NCI-H524 (cell line): Measurements from ENCODE around the gene TMED10.
"Not testable (repeated sequence)": the region's sequence is repeated elsewhere in the genome, so short reads cannot be mapped to it uniquely, and the experiment has no call there.

Experiments
- DNase-seq, 2 experiments: peaks; one replicate each; lab custom pipeline; 2025; lab: John Stamatoyannopoulos, UW

The TMED10 gene

DNA sequence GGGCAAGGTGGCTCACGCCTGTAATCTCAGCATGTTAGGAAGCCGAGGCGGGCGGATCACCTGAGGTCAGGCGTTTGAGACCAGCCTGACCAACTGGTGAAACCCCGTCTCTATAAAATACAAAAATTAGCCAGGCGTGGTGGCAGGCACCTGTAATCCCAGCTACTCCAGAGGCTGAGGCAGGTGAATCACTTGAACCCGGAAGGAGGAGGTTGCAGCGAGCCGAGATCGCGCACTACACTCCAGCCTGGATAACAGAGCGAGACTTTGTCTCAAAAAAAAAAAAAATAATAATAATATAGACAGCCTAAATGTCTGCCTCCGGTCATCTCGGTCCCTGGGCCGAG lies 49.0 kb downstream of the TMED10 start:
- not testable (repeated sequence) for DNase-seq

DNA sequence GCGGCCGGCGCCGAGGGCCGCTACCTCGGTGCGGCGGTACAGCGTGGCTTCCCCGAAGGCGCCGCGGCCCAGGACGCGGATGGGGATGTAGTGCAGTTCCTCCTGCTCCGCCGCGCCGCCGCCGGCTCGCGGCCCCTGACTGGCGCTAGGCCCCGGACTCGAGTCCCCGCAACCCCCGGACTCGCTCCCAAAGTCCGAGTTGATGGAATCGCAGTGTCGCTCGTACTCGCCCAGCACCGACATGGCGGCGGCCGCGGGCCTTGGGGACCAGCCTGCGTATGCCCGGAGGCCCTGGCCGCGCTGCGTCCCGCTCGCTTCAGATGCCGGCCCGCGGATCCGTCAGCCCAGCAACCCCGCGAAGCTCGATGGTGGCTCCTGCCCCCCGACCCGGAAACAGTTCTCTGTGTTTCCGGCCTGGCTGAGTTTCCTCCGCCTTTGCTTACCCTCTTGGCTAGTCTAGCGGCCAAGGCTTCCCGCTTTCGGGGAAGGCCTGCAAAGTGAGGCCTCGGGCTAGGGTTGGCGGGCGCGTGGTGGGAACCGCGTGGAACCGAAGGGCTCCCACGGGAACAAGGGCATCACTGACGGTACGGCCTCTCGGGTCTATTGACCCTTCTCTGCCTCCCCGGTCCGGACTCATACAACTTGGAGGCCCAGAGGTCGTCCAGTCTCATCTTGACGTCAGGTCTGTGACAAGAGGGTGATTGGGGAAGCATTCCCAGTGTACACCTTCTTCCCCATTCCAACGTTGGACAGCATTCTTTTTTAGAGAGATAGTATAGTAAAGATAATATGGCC lies 49.5 kb downstream of the TMED10 start, which contains the start of gene NEK9:
Gene NEK9 (minus strand): TSS at position 370 of the 795 bp plus-strand sequence. CDS start 127 bp downstream, at position 243.
- peak; percentile 82 to 96 for DNase-seq

DNA sequence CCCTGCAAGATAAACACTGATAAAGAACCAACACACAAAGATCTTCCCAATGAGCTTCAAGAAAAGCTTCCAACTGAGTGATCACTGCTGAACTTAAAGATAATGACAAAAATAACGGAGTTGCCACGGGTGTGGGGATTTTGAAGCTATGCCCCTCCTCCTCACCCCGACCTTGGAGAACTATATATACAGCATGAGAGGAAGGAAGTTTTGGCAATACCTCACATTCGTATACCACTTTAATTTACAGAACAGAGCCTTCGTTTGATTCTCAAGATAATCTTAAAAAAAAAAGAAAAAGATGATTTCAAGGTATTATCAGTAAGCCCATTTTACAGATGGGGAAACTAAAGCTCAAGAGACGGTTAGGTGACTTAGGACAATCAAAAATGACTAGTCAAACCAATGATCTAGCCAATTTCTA lies 50.3 kb downstream of the TMED10 start:
- no peak for DNase-seq

DNA sequence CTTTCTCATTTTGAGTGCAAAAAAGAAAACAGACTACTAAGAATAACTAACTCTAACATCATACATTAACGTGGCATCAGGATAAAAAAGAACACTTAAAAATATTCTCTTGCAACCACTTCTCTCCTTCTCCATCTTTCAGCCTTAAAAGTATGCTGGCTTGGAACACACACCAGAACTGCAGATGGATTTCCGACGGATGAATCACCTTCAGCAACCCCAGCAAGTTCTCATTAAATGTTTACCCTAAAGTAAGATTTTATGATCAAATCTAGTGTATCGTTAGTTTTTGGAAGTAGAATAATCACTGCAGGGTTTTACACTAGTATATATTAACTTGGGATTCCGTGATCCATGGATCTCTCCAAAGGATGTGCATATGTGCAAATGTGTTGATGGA lies 50.8 kb downstream of the TMED10 start:
- no peak for DNase-seq

DNA sequence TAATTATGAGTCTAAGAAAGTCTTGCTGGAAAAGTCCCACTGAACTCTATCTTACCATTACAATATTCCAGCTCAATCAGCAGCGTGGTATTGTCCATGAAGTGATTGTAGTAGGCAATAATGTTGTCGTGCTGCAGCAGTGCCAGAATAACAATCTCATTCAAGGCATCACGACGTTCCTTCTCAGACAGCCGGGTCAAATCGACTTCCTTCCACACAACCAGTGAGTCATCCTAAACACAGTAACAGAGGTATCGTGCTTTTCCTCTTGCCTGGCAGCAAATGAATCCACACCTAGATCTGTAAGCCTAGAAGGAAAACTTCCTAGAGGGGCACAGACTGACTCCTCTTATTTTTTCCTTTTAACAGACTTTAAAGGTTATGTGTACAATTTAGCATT lies 52.4 kb downstream of the TMED10 start:
- no peak for DNase-seq

DNA sequence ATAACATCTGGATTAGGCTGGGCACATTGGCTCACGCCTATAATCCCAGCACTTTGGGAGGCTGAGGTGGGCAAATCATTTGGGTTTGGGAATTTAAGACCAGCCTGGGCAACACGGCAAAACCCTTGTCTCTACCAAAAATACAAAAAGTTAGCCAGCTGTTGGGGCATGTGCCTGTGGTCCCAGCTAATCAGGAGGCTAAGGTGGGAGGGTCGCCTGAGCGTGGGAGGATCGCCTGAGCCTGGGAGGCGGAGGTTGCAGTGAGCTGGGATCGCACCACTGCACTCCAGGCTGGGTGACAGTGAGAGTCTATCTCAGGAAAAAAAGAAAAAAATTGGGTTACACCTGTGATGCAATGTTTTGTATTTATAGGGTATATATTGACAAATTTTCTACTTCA lies 54.9 kb downstream of the TMED10 start:
- DNase-seq, result no peak

DNA sequence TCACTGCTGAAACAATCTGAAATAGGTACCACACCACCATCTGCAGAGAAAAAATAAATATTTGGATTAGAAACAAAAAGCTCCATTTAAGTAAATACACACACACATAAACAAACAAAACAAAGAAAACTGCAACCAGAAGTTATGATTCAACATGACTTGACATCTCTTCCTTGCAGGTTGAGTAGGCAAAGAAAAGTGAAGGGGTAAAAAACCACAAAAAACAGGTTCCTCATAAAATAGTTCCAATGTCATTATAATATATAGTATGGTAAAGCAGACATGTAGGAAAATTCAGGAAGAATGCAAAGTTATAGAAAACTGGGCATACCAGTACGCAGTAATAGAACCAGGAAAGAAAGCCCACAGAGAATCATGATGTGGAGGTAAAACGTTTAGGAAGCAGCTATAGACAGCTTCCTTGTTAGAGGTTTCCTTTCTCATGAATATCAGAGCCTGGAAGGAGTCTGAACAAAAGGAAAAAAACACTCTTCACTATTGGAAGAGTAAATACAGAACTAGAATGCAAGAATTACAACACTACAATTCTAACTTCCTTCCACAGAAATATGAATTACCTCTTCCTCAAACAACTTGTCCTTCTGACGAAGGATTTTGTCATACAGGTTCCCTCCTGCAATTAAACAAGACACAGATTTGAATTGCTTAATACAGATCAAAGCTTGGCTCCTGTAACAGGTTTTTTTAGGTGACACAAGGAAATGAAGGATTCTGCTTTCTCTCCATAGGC lies 55.7 kb downstream of the TMED10 start:
- no peak for DNase-seq

DNA sequence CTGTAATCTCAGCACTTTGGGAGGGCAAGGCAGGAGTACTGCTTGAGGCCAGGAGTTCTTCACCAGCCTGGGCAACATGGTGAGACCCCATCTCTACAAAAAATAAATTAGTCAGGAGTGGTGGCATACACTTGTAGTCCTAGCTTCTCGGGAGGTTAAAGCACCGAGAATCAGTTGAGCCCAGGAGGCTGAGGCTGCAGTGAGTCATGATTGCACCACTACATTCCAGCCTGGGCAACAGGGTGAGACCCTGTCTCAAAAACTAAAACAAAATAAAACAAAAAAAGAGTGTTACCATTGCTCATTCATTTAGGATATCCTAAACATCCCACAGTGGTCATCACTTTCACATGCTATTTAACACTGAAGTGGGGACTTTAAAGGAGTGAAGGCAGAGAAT lies 57.4 kb downstream of the TMED10 start:
- no peak for DNase-seq

DNA sequence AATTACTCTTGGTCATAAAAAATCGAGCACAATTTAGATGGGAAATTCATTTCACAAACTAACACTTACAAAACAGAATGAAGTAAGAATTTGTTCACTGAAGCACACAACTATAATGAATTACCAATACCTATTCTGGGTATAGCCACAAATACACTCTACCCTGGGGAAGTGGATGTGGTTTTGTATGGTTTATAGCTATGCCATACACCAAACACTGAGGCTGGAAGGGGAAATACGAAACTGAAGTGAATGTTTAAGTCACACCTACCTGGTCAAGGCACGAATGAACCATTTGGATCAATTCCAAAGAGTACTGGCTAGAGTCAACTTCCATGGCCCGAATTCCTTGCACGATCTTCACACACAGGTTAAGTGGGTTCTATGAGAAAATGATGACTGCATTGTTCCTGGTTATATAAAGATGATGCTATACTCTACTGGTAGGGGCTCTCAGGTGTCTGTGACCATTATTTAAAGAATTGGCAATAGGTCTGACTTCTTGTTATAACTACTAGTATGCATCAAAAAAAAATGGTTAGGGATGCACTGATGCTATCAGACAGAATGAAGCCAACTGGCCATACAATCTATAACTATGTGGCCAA lies 62.4 kb downstream of the TMED10 start:
- no peak for DNase-seq

DNA sequence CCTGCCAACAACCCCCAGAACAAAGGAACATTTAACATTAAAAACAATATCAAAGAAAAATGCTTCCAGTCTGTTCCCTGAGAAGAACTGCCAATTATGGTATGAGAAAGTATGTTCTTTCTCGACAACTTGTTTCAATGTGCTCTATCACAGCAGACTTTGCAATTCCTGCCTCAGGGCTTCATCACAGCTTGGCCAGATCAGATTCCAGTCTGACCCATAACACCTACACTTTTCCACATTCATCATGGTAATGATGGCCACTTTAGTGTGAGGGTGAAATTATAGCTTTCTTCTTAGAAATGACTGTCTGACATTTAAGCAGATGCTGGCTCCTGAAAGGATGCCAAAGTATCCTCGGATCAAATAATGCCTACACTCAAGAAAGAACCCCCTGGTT lies 66.5 kb downstream of the TMED10 start:
- DNase-seq, result no peak

DNA sequence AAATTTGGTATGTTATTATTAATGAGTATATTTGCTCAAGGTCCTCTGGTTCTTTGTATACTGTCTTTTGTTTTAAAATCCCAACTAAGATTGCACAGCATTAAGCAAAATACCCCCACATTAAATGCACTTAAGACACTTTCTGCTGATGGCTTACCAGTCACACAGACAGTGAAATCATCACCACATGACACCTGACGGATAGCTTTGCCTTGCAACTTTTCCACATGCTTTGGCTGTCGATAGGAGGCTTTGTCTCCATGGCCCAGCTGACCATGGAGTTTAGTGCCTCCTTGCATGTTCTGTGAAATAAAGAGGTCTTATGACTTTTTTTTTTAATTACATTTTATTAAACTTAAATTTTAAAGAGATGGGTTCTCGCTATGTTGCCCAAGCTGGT lies 69.2 kb downstream of the TMED10 start:
- no peak for DNase-seq

DNA sequence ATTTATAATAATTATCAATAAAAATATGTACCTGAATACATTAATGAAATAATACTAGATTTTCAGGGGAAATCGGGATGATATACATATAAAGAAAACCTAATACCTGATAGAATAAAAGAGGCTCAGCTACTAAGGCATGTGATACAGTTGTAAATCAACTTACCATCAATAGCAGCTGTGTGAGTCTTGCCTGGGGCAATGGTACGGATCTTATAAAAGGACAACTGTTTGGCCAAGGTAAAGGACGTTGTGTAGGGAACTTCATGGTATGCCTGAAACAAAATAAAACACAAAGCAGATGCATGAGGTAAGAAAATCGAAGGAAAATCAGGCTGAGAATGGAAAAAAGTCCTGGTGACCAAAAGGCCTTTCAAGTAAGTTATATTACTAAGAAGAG lies 74.9 kb downstream of the TMED10 start:
- no peak for DNase-seq

DNA sequence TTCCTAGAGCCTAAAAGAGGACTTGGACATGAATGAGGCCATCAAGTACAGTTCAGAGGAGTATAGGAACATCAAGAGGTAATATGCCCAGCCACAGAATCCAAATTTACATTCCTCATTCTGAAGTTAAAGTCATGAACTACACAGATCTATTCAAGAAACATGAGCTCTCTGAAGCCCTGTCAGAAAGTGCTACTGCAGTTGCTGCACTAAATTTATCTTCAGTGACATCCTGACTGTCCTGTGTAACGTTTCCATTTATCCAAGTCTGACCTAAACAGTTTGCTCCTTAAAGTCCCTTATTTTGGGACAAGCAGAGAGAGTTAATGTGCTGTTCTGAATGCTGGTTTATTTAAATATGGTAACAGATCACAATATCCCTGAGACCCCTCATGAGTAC lies 77.7 kb downstream of the TMED10 start:
- DNase-seq, result no peak

DNA sequence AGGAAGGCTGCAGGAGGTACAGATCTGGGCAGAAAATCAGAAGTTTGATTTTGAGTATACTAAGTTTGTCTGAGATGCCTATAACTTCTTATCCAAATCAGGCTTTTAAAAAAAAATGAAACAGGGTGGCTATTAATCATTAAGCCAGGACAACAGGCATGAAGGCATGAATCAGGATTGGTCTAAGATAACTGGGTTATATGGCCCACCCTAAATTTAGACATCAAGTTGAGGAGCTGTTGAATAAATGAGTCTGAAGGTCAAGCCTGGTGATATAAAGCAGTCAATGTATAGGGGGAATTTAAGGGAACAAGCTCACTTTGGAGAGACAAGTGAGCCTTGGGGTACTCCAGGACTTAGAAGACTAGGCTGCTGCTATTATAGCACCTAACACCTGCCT lies 78.2 kb downstream of the TMED10 start:
- DNase-seq, result no peak

DNA sequence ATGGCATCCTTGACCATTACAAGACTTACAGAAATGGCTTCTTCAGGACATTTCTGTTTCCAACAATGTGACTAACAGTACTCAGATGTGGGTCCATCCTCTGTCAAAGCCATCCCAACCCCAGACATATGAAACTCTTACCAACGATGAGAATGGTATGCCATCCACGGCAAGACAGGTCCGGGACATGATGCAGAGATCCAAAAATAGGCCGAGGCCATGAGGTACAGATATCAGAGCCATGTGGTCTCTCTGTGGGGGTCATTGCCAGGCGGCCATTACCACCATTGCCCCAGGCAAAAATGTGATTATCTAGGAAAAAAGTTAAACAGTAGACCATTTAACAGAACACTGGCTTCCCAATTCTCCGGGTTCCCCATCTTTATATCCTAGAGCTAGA lies 79.5 kb downstream of the TMED10 start:
- DNase-seq, result no peak

DNA sequence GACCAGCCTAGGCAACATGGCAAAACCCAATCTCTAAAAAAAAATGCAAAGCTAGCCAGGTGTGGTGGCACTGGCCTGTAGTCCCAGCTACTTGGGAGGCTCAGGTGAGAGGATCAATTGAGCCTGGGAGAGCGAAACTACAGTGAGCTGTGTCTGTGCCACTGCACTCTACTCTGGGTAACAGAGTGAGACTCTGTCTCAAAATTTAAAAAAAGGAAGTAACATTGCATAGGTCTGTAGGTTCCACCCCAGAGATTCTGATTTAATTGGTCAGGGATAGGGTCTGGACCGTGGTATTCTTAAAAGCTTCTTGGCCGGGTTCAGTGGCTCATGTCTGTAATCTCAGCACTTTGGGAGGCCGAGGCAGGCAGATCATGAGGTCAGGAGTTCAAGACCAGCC lies 80.7 kb downstream of the TMED10 start:
- DNase-seq, result no peak

DNA sequence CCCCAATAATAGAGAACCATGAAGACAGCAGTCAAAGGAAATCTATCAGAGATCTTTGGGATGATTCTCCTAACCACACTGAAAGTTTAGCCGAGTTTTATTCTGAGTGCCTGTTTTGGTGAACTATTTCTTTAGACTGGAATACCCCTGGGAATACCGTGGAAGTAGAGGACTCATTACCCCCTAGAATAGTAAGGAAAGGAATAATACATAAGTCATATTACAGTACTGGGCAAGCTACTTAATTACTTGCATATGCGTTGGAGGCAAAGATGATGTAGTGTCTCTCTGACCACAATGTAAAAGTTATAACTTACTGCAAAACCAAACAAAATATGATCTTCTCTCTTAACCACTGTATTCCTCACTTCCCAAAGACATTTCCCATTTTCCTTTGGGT lies 81.5 kb downstream of the TMED10 start:
- DNase-seq, result no peak

DNA sequence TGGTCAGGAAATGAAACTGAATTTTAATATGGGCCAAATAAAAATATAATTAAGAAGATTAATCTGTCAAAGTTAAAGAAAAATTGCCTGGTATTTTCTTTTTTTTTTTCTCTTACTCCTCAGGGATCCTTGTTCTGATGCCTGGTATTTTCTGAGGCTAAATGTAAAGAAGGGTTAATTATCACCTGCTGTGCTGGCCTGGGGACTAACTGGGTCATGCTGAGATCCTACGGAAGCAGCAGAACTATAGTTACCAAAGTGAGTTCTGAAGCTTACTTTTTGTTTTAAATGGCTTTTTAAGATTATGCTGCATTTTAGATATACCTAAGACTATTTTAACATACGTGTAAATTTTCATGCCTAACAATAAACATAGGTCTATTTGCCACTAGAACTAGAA lies 83.7 kb downstream of the TMED10 start:
- no peak for DNase-seq

DNA sequence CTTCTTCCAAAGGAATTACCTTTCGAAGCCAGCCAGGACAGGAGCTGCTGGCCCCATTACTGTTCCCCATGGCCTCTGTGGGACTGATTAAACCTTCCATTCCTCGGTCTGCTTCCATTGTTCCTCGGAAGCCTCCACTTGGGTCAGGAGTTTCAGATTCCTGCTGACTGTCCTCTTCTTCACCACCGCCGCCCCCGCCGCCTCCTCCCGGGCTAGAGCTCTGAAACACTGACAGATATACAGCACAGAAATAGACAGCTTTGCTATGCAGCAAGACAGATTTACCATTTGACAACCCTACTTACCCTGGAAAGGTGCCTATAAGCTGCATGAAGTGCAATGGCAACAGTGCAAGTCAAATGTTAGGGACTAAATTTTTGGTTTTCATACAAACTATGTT lies 85.2 kb downstream of the TMED10 start:
- no peak for DNase-seq

DNA sequence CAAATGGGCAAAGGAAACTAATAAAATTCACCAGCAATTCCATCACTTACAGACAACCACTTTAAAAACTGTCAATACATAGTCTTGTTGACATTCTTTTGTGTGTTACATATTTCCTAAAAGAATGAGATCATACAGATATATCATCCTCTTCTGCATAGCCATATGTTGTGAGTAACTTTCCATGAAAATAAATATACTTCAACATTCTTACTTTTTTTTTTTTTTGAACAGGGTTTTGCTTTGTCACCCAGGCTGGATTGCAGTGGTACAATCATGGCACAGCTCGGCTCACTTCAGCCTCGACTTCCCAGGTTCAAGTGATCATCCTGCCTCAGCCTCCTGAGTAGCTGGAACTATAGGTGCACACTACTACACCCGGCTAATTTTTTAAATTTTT lies 86.1 kb downstream of the TMED10 start:
- DNase-seq, result no peak

DNA sequence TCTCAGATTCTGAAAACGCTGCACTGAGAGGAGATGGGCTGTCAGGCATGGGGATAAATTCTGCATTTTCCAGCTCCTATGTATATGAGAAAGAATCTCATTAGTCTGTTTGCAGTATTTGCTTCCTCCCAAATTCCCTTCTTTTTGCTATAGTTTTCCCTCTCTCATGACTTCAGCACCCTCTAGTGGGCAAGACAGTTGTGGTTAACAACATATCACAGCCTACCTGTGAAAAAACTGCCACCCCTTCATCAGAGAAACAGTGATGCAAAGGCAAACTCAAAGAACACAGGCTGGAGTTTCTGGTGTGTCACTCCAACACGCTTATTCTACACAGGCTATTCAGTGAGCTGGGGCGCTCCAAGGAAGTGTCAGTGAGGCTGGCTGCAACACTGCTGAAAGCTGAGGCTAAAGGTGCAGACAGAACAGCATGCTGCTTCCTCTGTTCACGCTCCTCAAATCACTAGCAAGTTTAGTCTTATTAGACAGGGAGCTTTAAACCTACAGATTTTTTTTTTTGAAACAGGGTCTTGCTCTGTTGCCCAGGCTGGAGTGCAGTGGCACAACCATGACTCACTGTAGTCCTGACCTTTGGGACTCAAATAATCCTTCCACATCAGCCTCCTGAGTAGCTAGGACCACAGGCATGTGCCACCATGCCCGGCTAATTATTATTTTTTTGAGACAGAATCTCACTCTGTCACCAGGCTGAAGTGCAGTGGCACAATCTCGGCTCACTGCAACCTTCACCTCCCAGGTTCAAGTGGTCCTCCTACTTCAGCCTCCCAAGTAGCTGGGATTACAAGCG lies 87.6 kb downstream of the TMED10 start:
- DNase-seq, result peak; percentile 64 to 76

DNA sequence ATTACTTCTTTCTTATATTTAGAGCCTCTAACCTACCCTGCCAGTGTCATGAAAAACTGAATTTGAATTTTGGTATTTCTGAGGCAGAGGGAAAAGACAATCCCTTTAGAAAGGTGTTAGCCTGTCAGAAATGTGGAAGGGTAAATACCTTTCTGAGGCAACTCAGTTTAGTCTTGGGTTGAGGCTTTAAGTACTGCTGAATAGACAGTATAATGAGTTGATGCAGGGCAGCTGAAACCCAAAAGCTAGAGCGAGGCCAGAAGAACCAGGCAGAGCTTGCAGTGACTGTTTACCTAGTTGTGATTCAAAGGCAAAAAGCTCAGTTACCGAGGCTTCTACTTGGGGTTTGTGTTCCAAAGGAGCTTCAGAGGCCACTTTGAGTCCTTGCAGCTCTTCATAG lies 88.3 kb downstream of the TMED10 start:
- no peak for DNase-seq
